ENCODE results near the gene CLTCL1.
"Not testable (repeated sequence)": the region's sequence is repeated elsewhere in the genome, so short reads cannot be mapped to it uniquely, and the experiment has no call there.

Gene CLTCL1

DNA sequence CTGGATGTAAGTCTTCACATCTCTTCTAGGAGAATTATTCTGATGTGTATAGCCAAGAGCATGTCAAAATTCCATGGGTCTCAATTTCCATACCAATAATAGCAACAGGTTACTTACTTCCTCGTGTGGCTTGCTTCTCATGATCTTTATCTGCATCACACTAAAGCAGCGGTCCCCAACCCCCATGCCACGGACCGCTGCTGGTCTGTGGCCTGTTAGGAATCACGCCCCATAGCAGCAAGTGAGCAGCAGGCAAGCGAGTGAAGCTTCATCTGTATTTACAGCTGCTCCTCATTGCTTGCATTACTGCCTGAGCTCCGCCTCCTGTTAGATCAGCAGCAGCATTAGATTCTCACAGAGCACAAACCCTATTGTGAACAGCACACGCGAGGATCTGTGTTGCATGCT lies 84.1 kb downstream of the CLTCL1 start:
- ChIA-PET POLR2A (no interaction called here), CTCF (interaction anchor here (1.5 kb wide), 1 partner anchor 28 kb away, joined by 6 read pairs; no protein-coding TSS in a partner anchor)
- DNase-seq (ENCODE audit: extremely low spot score), result no peak
- TF ChIP-seq, protein P1, sequence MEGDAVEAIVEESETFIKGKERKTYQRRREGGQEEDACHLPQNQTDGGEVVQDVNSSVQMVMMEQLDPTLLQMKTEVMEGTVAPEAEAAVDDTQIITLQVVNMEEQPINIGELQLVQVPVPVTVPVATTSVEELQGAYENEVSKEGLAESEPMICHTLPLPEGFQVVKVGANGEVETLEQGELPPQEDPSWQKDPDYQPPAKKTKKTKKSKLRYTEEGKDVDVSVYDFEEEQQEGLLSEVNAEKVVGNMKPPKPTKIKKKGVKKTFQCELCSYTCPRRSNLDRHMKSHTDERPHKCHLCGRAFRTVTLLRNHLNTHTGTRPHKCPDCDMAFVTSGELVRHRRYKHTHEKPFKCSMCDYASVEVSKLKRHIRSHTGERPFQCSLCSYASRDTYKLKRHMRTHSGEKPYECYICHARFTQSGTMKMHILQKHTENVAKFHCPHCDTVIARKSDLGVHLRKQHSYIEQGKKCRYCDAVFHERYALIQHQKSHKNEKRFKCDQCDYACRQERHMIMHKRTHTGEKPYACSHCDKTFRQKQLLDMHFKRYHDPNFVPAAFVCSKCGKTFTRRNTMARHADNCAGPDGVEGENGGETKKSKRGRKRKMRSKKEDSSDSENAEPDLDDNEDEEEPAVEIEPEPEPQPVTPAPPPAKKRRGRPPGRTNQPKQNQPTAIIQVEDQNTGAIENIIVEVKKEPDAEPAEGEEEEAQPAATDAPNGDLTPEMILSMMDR (IDR thresholded peaks at IDR 0.05; ENCODE audit: control extremely low read depth, extremely low read depth, low read depth, missing control alignments), result no peak

DNA sequence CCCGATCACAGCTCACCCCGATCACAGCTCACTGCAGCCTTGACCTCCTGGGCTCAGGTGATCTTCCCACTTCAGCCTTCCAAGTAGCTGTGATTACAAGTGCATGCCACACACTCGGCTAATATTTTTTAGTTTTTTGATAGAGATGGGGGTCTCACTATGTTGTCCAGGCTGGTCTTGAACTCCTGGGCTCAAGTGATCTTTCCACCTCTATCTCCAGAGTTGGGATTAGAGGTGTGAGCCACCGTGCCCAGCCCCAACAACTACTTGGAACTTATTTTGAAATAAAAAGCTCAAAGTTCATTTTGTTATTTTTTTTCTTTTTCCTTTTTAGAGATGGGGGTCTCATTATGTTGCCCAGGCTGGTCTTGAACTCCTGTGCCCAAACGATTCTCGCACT lies 85.2 kb downstream of the CLTCL1 start:
- POLR2A ChIA-PET, result interaction anchor here (0.6 kb wide), 1 partner anchor 260 kb away, joined by 7 read pairs; no protein-coding TSS in a partner anchor
- no peak for DNase-seq (ENCODE audit: extremely low spot score)
- CTCF ChIA-PET, result interaction anchor here (1.0 kb wide), 1 partner anchor 15 kb away, joined by 3 read pairs; no protein-coding TSS in a partner anchor
- TF ChIP-seq, protein P1 (IDR thresholded peaks at IDR 0.05; ENCODE audit: control extremely low read depth, extremely low read depth, low read depth, missing control alignments), result no peak

DNA sequence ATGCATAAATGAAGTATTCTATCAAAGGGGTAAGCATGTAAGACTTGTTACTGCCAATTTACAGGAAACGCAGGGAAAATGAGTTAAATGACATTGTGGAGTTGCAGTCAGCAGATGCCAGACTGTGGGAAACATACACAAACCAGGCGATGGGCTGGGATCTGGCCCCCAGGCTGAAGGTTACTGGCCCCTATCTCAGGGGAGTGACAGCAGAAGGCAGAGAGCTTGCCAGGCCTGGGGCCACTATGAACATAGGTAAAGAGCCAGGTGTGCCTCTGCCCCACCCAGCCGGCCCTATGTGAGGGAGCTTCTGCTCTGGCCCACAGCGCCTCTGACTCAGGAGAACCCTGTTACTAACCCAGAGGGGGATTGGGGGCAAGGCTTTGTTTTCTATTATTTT lies 86.9 kb downstream of the CLTCL1 start:
- no peak for DNase-seq (ENCODE audit: extremely low spot score)
- TF ChIP-seq, protein P1 (IDR thresholded peaks at IDR 0.05; ENCODE audit: control extremely low read depth, extremely low read depth, low read depth, missing control alignments), result no peak
- POLR2A ChIA-PET, result no interaction called here
- CTCF ChIA-PET, result interaction anchor here (1.4 kb wide), 1 partner anchor 425 kb away, joined by 5 read pairs; no protein-coding TSS in a partner anchor

DNA sequence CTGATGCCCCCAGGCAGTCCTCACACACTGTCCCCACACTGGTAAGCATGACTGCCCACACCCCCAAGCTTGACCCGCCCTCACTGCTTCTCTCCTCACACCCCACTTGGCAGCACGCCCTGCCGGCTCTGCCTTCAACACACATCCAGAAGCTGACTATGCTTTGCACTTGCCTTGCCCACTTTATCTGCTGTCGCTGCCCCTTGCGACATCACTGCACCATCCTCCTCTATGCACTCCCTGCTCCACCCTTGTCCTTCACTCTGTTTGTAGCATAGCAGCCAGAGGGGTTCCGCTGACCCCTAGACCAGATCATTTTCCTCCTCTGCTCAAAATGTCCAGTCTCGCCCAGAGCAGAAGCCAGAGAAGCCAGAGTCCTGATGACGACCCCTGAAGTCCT lies 87.7 kb downstream of the CLTCL1 start:
- POLR2A ChIA-PET, result no interaction called here
- TF ChIP-seq, protein P1 (IDR thresholded peaks at IDR 0.05; ENCODE audit: control extremely low read depth, extremely low read depth, low read depth, missing control alignments), result no peak
- CTCF ChIA-PET, result no interaction called here

DNA sequence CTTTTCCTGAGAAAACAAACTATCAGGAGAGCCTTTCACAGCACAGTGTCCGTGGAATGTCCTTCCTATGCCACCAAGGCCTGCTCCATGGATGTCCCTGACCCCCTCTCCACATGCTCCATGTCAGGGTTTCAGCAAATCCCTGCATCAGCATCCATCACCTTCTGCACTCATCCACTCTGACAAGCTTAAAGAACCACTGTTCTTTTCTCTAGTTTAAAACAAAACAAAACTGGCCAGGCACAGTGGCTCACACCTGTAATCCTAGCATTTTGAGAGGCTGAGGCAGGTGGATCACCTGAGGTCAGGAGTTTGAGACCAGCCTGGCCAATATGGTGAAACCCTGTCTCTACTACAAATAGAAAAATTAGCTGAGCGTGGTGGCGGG lies 88.7 kb downstream of the CLTCL1 start:
- CTCF ChIA-PET, result interaction anchor here (1.4 to 1.6 kb wide), 3 partner anchors 9 to 71 kb away, joined by 3 to 4 read pairs (median 3); no protein-coding TSS in a partner anchor
- DNase-seq (ENCODE audit: extremely low spot score); POLR2A ChIA-PET: not testable (repeated sequence)

More for the DNA sequence above, 87.7 kb downstream of the CLTCL1 start:
- no peak for DNase-seq (ENCODE audit: extremely low spot score)

DNA sequence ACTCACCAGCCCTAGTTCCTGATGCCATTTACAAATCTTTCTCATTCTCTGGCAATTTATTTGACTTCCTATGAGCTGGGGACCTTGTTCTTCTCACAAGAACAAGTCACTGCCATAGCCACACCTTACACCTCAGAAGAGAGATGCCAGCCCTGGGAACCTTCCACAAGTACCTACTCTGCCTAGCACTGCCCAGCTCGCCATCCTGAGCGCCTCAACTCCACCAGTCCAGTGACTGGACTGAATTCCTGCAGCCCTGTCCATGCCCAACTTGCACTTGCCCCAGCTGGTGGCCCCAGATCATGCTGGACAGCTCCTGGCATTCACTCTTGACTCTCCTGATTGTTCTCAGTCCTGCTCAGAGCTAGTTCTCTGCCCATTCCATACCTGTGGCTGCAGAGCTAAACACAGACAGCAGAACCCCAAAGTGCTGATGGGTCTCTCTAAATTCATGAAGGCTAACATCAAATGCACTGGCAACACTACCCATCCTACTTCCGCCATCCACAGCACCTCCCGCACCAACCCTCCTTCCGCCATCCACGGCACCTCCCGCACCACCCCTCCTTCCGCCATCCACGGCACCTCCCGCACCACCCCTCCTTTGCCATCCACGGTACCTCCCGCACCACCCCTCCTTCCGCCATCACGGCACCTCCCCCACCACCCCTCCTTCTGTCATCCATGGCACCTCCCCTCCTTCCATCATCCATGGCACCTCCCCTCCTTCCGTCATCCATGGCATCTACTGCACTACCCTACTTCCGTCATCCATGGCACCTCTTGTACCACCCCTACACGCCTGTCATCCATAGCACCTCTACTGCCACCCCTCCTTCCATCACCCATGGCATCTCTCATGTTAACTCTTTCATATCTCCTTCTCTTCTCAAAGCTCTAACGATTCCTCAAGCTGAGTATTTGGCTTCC lies 89.4 kb downstream of the CLTCL1 start:
- POLR2A ChIA-PET, result no interaction called here
- CTCF ChIA-PET, result interaction anchor here (1.4 to 1.6 kb wide), 3 partner anchors 8 to 72 kb away, joined by 3 to 4 read pairs (median 3); no protein-coding TSS in a partner anchor
- TF ChIP-seq, protein P1 (IDR thresholded peaks at IDR 0.05; ENCODE audit: control extremely low read depth, extremely low read depth, low read depth, missing control alignments), result no peak
- DNase-seq (ENCODE audit: extremely low spot score), result no peak
